Measurements from ENCODE around the gene HDAC4. TPM values are rescaled to one million over a fixed set of nuclear protein-coding genes. Genes with fewer than 3 reads are reported as not detected.

The HDAC4 gene
- total RNA-seq, 2 donors from 2014 or later = 8.1 to 20.1 TPM

- DNase-seq (ENCODE audit: low spot score) = no peak
Observed at GRCh38 chr2:239184179-239184578, 216.6 kb downstream of the HDAC4 start.

GRCh38 chr2:239182981-239183791 is 217.6 kb downstream of the HDAC4 start:
- Histone ChIP-seq H3K4me3 (no peak overlapping the region), H3K27ac (no peak overlapping the region), H3K27me3 (no peaks in the 10 kb centered on the region), H3K9me3 (no peaks in the 10 kb centered on the region), H3K4me1 (no peaks in the 10 kb centered on the region), H3K36me3 (peaks cover 15% of the 10 kb centered on the region)
- no peak for TF ChIP-seq CTCF (IDR thresholded peaks at IDR 0.05)
- DNase-seq (ENCODE audit: low spot score) = no peak

More at GRCh38 chr2:239184179-239184578, 216.6 kb downstream of the HDAC4 start:
- no peak for TF ChIP-seq CTCF (IDR thresholded peaks at IDR 0.05)
- Histone ChIP-seq H3K27ac (no peak overlapping the region), H3K36me3 (peaks cover 22% of the 10 kb centered on the region), H3K4me3 (no peak overlapping the region), H3K27me3 (no peaks in the 10 kb centered on the region), H3K9me3 (peaks cover 0 to 6% of the 10 kb centered on the region in 2 donors), H3K4me1 (no peaks in the 10 kb centered on the region)

GRCh38 chr2:239181903-239182581 is 218.8 kb downstream of the HDAC4 start:
- no peak for DNase-seq (ENCODE audit: low spot score)
- no peaks in the 10 kb centered on the region for H3K27me3 ChIP-seq
- no peak overlapping the region for H3K27ac ChIP-seq
- peaks cover 20% of the 10 kb centered on the region for H3K36me3 ChIP-seq
- no peak overlapping the region for H3K4me3 ChIP-seq
- TF ChIP-seq CTCF (IDR thresholded peaks at IDR 0.05) = no peak
- H3K4me1 ChIP-seq = no peaks in the 10 kb centered on the region
- no peaks in the 10 kb centered on the region for H3K9me3 ChIP-seq

GRCh38 chr2:239181074-239181902 is 219.5 kb downstream of the HDAC4 start:
- Histone ChIP-seq H3K27me3 (no peaks in the 10 kb centered on the region), H3K4me3 (no peak overlapping the region), H3K36me3 (peaks cover 16% of the 10 kb centered on the region), H3K4me1 (no peaks in the 10 kb centered on the region), H3K27ac (no peak overlapping the region), H3K9me3 (no peaks in the 10 kb centered on the region)
- DNase-seq (ENCODE audit: low spot score) = no peak
- TF ChIP-seq CTCF (IDR thresholded peaks at IDR 0.05) = no peak

GRCh38 chr2:239180526-239181073 is 220.2 kb downstream of the HDAC4 start:
- Histone ChIP-seq H3K36me3 (peaks cover 16% of the 10 kb centered on the region), H3K9me3 (no peaks in the 10 kb centered on the region), H3K4me3 (no peak overlapping the region), H3K27me3 (no peaks in the 10 kb centered on the region), H3K27ac (no peak overlapping the region), H3K4me1 (no peaks in the 10 kb centered on the region)
- no peak for DNase-seq (ENCODE audit: low spot score)
- no peak for TF ChIP-seq CTCF (IDR thresholded peaks at IDR 0.05)

Measured in right atrium auricular region (tissue), 2 donors.